Measurements from ENCODE around the gene UMODL1.
"Not testable (repeated sequence)": the region's sequence is repeated elsewhere in the genome, so short reads cannot be mapped to it uniquely, and the experiment has no call there.

The UMODL1 gene

DNA sequence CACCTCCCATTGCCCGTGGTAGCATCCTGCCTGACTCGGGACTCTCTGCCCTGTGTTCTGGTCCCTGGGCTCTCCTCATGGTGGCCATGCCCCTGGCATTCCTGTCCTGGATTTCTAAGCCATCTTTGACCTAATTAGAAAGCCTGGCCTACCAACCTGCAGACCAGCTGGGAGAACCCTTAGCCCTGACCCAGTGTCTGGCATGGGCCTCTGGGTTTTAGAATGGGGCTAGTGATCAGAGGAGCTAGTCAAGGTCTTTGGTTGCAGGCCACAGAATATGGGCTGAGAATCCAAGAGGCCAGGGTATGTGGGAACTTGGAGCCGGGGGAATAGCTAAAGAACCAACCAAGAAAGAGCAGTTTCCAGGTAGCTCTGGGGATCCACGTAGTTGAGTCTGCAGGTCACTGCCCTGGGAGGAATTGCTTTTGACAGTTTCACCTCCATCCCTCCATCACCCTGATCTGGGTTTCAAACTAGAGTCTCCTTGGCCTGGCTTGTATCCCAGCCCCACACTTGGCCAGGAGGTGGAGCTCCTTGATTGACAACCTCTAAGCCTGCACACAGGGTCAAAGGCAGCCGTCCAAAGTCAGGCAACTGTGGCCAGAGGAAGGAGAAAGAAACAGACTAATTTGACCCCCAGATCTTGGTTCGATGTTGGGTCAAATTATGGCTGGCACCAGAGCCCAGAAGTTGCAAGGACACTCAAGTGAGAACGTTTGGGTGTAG is 93.1 kb downstream of the UMODL1 start:
- peak; percentile 17 to 47 for DNase-seq (ENCODE audit: low read depth in 2 of 2)

DNA sequence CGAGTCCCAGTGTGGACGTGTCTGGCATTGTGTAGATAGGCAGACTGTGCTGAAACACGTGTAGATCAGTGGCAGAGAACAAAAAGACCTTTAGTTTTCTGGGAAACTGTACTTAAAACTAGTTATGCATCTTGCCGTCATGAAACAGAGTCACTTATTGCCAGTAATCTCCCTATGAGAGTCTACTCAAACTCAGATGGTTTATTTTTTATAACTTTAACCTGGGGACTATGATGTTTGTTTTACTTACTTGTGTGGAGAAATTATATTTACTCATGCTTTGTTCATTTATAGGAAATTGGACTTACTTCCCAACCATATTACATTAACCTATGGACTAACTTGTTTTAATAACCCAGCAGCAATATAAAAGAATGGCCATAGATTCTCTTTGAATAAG is 93.7 kb downstream of the UMODL1 start:
- DNase-seq (ENCODE audit: low read depth in 2 of 2), result no peak

DNA sequence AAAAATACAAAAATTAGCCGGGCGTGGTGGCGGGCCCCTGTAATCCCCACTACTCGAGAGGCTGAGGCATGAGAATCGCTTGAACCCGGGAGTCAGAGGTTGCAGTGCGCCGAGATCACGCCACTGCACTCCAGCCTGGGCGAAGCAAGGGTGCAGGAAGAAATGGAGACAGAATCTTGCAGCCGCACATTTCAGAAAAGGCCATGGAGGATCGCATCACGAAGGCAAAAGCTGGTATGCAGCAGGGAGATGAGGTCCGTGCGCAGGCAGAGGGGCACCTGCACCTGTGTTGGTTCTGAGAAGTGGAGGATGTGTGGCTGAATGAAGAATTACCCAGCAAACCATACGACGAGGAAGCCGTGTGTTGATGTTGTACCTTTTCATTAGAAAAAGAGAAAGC is 94.8 kb downstream of the UMODL1 start:
- DNase-seq (ENCODE audit: low read depth in 2 of 2), result no peak

DNA sequence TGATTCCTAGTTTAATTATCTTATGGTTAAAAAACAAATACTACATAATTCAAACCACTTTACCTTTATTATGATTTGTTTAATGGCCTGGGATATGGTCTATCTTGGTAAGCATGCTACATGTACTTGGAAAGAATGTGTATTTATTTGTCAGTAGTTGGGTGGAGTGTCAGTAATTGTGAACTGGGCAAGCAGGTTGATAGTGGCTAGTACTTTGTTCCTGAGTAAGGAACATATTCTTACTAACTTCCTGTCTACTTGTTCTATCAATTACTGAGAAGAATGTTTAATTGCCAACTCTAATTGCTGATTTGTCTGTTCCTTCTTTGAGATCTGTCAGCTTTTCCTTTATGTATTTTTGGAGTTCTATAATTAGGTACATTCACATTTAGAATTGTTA is 98.6 kb downstream of the UMODL1 start:
- DNase-seq (ENCODE audit: low read depth in 2 of 2), result no peak

DNA sequence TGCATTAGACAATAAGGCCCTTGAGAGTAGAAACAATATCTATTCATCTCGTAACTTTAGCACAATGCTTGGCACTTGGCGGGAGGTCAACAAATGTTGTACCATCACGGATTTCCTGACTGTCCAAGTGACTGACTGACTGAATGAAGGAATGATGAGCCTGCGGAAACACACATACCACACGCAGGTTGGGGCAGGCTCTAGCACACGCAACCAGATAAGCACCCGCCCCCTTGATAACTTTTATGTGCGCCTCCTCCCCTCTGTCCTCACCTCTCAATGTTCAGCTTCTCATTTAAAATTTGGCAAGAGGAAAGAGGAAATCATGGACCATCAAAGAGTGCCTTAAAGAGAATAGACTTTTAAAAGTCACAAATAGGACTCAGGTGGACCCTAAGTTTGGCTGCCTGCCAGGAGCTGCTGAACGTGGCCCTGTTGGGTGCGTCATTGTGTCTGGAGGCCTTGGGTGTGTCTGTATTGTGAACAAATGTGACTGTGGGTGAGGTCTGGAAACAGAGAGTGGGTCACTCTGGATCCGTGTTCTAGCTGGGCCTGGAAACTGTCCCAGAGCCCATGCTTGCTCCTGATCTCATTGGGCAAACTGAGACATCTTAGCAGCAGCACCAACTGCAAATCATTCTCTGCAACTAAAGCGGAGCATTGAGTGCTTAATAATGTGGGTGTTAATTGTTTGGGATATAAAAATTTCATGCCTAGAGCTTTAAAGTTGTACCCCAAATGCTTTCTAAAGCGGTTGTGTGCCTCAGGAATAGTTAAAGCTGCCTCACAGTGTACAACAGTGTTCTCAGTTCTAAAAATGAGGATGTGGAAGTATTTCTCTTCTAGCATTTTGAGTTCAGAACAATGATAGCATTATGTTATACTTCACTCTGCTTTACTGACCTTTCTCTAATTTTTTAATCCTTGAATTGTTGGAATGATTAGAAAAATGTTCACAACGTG is 100.3 kb downstream of the UMODL1 start:
- no peak for DNase-seq (ENCODE audit: low read depth in 2 of 2)

DNA sequence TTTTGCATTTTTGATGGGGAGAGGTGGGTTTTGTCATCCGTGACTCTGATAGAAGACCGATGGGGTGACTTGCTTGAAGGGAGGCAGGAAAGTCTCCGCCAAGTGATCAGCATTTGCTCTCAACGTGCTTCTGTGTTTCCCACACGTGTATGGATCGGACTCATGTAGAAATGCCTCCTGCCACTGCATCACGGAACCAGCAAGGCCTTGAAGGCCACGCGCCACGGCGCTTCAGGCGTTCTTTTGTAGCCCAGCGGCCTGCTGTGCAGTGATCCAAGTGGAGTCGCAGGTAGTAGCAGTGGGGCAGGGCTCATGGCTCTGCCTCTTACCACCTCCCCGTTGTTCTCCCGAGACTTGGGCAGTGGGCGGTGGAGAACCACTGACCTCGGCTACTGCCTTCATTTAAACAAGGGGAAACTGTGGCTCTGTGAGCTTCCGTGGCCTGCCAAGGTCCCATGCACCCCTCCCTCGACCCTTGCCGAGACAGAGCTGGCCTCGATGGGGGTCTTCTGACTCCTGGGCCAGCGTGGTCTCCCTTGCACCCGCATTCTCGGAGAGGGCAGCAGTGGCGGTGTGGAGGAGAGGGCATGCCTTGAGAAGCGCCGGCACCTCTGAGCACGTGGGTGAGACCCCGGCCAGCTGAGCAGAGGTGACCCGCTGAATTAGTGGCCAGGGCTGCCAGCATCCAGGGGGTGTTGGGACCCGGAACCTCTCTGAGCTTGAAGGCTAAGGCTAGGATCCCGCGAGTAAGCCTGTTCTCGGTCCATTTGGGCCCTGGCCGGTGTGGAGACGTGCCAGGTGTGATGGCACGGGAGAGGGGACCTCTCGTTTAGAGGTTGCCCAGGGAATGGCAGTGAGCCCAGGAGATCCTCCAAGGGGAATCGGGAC is 101.7 kb downstream of the UMODL1 start:
- no peak for DNase-seq (ENCODE audit: low read depth in 2 of 2)

DNA sequence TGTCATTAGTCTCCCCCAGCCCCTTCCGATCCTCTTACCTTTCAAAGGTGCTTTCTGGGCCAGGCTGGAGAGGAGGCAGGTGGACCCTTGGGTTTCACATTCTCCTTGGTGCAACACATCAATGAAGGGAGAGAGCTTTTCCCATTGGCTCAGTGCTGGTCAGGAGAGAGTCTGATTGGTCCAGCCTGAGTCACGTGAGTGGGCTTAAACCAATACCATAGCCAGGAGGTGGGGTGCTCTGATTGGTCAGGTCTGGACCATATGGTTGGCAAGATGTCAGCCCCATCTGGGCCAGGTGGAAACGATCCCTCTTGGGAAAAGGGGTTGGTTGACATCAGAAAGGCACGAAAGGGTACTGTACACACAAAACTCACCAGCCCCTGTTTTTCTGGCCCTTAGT is 103.1 kb downstream of the UMODL1 start:
- DNase-seq (ENCODE audit: low read depth in 2 of 2), result no peak

DNA sequence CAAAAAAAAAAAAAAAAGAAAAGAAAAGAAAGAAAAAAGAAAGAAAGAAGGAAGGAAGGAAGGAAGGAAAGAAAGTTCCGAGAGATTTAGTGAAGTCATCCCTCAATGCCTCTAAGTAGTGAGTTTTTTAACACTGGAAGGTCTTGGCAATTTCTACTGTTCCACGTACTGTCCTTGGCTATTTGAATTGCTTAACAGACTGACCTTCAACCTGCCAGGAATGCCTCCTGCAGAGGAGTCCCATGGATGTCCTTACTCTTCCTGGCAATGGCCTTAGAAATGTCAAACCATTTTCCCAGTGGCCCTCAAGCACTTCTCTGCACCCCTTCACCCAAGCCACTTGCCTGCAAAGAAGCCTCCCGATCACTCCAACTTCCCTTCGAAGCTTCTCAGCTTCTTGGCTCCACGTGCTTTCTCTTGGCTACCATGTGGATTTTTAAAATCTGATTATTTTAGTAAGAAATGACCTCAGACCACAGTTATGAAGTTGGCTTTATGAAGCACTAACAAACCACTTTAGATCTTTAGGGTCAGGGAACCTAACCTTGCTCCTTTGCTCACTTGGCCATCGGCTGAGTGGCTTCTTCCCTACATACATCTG is 104.1 kb downstream of the UMODL1 start:
- no peak for DNase-seq (ENCODE audit: low read depth in 2 of 2)

DNA sequence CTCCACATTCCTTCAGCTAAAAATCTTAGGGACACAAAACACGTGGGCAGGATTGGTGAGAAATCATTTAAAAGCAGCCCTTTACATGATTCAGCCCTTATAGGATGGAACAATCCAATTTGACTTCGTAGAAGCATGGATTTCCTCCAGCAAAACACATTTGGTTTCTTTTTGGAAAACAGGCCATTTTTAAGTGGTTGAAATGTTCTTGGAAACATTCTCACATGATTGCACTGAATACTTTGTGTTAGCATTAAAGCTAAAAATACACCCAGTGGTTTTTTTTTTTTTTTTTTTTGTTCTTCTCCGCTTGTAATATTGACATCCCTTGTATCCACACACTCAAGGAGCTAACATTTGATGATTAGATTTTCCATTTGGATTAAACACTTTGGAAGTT is 105.7 kb downstream of the UMODL1 start:
- DNase-seq (ENCODE audit: low read depth in 2 of 2), result no peak

DNA sequence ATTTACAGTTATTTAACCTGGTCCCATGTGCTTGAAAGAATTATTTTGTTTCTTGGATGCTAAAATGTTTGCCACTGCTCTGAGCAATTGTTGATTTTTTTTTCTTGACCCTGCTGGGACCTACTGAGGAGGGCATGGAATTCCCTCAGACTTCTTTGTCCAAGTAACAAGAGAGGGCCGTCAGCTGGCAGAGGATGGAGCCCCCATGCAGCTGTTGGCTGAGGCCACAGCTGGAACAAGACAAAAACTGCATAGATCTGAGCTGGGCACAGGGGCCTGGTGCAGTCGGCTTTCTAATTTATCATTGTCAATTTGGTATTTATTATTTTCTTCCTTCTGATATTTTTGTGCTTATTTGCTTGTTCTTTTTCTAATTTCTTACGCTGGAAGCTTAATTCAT is 108.2 kb downstream of the UMODL1 start:
- DNase-seq (ENCODE audit: low read depth in 2 of 2), result no peak

DNA sequence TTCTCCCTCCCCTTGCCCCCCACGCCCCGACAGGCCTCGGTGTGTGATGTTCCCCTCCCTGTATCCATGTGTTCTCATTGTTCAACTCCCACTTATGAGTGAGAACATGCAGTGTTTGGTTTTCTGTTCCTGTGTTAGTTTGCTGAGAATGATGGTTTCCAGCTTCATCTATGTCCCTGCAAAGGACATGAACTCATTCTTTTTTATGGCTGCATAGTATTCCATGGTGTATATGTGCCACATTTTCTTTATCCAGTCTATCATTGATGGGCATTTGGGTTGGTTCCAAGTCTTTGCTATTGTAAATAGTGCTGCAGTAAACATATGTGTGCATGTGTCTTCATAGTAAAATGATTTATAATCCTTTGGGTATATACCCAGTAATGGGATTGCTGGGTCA is 108.9 kb downstream of the UMODL1 start:
- DNase-seq (ENCODE audit: low read depth in 2 of 2), result not testable (repeated sequence)

DNA sequence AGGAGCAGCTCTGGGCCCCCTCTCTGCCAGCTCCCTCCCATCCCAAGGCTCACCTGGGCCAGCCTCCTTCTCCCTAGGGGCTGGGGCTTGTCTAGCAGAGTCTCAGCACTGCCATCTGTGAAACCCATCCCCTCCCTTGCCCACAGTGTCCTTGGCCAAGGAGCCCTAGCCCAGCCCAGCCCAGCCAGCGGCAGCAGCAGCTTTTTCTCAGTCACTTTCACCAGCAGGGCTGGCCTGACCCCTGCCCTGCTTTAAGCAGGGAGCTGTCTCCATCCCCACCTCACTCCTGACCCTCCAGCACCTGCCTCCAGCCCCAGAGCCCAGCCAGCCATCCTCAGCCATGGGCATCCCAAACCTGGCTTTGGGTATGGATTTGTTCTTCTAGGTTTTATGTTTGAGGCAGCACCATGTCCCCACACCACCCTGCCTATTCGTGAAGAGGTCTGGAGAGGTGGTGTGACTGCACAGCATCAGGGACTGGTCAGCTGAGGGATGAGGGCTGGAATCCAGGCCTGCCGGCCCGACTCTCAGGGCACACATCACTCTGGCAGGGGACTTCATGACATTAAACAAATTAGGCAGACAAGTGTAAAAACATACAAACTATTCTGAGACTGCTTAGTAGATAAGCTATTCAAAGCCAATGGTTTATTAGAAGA is 111.7 kb downstream of the UMODL1 start:
- DNase-seq (ENCODE audit: low read depth in 2 of 2), result no peak

DNA sequence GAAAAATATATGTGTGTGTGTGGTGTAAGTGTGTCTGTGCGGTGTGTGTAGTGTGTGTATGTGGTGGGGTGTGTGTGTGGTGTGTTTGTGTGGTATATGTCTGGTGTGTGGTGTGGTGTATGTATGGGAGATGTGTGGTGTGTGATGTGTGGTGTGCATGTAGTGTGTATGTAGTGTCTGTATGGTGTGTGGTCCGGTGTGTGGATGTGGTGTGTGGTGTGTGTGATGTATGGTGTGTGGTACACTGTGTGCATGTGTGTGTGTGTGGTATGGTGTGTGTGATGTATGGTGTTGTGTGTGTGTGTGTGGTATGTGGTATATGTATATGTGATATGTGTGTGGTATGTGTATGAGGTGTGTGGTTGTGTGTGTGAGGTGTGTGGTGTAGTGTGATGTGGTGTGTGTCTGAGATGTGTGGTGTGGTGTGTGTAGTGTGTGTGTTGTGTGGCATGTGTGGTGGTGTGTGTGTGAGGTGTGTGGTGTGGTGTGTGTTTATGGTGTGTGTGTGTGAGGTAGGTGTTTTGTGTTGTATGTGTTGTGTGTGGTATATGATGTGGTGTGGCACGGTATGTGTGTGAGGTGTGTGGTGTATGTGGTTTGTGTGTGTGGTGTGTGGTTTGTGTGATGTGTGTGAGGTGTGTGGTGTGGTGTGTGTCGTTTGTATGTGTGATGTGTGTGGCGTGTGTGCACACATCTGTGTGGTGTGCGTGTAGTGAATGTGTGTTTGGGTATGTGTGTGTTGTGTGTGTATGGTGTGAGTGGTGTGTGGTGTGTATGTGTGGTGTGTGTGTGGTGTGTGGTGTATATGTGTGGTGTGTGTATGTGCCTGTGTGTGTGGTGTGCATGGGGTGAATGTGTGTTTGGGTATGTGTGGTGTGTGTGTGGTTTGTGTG is 112.5 kb downstream of the UMODL1 start:
- DNase-seq (ENCODE audit: low read depth in 2 of 2), result no peak

DNA sequence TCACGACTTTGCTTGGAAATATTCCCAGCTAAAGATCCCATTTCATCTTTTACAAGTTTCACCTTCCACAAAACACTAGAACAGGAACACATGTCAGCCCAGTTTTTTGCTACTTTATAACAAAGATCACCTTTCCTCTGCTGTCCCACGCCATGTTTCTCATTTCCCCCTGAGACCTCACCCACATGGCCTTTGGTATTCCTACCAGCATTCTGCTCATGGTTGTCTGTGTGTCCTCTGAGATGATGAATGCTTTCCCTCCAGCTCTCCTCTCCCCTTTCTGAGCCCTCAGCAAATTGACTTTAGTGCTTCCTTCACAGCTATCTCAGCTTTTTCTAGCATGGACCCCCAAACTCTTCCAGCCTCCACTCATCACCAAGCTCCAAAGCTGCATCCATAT is 115.5 kb downstream of the UMODL1 start:
- no peak for DNase-seq (ENCODE audit: low read depth in 2 of 2)

DNA sequence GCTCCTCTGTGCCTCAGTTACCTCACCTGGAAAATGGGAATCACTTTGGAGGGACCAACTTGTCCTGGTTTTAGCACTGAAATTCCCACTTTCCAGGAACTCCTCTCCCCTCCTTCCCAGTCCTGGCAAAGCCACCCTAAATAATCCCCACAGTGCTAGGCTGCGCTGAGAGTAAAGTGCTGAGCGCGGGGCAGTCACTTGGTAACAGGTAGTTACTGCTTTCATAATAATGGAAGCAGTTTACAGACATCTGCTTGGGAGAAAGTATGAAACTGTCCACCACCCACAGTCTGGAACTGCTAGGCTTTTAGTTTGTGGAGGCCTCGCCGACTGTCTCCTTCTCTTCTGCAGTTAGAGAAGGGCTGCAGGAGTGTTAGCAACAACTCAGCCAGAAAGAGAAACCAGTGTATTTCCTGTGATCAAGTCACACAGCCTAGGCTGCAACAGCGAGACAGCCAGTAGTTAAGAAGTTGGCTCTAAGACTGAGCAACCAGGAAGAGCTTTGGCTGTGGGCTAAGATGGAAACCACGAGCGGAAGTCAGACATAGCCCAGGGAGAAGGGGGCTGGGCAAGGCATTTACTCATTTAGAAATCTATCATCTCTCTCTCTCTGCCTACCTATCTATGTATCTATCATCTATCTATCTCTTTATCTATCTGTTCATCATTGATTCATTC is 117.0 kb downstream of the UMODL1 start:
- DNase-seq (ENCODE audit: low read depth in 2 of 2), result peak; percentile 65 to 72

DNA sequence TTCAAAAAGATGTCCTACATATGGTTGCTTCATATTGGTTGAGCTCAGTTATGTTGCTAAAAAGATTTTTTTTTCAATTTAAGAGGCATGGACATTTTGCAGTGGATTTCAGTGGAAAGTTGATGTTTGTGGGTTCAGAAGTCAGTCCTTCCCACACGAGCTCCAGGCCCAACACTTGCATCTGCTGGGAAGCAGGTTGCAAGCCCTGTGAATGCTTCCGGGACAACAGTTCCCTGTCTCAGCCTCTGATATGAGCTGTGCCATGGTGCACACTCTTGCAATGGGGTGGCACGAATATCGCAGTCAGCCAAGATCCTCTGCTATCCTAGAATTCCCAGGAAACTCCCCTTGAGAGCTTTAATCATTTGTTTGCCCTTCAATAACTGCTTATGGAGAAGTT is 117.5 kb downstream of the UMODL1 start:
- no peak for DNase-seq (ENCODE audit: low read depth in 2 of 2)

DNA sequence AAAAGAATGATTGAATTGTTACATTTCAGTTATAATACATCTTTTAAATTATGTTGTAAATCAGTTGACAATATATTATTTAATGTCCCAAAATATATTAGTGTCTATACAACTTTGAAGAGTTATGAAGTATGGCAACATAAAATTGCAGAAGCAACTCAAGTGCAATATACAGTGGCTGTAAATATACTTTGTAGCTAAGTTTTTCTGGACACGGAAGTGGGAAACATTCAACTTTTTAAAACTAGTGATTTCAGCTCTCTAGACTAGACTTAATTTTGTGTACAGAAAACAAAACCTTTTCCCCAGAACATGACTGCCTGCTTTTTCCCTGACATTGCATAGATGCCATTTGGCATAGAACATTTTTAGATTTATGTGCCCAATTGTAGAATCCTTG is 118.3 kb downstream of the UMODL1 start:
- no peak for DNase-seq (ENCODE audit: low read depth in 2 of 2)

DNA sequence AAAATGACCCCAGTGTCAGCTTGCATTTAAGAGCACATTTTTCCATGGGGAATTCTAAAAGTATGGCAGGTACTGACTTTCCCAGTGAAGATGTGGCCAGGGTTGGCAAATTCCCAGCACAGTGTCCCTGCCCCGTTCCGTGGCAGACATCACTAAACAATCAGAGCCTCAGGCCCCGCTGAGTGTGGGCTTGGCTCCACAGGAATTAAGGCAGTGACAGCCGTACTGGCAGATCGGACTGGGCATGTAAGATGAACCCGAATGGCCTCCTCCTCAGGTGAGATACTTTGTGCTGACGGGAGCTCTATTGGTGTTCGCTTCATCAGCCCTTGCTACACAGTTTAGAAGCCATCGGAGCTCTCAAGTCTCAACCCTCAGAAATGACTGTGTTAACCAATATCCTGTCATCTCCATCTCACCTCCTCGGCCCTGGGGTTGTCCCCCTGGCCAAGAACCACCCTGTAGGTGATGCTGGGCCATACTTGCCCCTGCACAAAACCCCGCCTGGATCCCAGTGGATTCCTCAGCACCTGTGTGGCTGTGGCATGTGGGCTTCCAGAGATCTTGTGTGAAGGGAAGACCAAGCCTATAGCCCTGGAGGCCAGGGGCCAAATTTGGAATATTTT is 118.9 kb downstream of the UMODL1 start:
- no peak for DNase-seq (ENCODE audit: low read depth in 2 of 2)

DNA sequence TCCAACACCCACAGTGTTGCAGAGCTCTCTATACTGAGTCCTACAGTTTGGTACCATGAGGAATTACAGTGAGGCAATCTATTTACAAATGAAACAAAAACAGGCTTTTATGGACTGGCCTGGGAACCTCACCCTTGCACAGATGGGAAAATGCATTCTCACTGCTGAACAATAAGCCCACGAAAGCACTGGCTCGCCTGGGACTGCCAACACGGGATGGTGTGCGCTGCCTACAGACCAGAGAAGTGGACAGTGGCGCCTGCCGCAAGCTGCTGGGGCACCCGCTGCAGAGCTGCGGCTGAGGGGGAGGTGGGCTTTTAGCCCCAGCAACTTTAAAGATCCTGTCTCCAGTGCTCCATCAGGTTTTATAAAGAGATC is 119.4 kb downstream of the UMODL1 start:
- DNase-seq (ENCODE audit: low read depth in 2 of 2), result no peak

All from stimulated activated CD4-positive, alpha-beta T cell treated with anti-CD3 and anti-CD28 coated beads, Interleukin-15, amount 100 ng/mL, for 48 hours (primary cell).